ENCODE measurements around the gene CPNE9.

DNA sequence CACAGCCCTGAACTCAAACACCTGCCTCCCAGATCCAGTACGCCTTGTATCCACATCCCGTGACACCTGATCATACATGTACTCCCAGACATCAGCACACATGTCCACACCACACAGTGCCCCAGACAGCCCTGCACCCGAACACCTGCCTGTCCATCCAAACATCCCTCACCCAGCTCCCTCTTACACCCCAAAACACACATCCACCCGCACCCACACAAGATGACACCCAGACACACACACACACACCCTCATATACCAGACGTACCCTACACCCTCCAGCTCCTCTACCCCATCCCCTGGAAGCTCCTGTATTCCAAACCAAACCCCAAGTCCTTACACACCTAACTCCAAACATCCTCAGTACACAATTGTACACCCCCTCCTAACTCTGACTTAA lies 65.4 kb downstream of the CPNE9 start:
- TF ChIP-seq POLR2A (IDR thresholded peaks at IDR 0.05): no peak
- no peak for TF ChIP-seq CTCF (IDR thresholded peaks at IDR 0.05)
- no peak for TF ChIP-seq EP300 (IDR thresholded peaks at IDR 0.05)
